Measurements from ENCODE around the gene SLFN5.

- TF ChIP-seq CTCF (IDR thresholded peaks at IDR 0.05) (no peak), EZH2 (IDR thresholded peaks at IDR 0.05; ENCODE audit: borderline replicate concordance, insufficient read depth, low read depth, low read length, poor library complexity, severe bottlenecking) (no peak)
Measured at GRCh38 chr17:35241520-35241919, 1.4 kb upstream of the SLFN5 start.
